Trophoblast cell (in vitro differentiated cells and primary cell): ENCODE measurements around the gene TENM4.

Experiments
- DNase-seq, 2 donors: peaks; one replicate each; pipeline ENCODE4 v3.0.0-alpha.2; 2016
- H2AFZ ChIP-seq: 2 replicates; pipeline ENCODE4 v1.6.1; 2013; ENCODE audit warnings: low read length, moderate library complexity, mild to moderate bottlenecking; ENCODE audit not compliant: insufficient read depth, poor library complexity
- H2AK5ac ChIP-seq: 2 replicates; pipeline ENCODE4 v1.6.1; 2013; ENCODE audit warnings: mild to moderate bottlenecking, low read length
- H2BK120ac ChIP-seq: 2 replicates; pipeline ENCODE4 v1.6.1; 2013; ENCODE audit warnings: low read length, mild to moderate bottlenecking, moderate library complexity; ENCODE audit not compliant: insufficient read depth, poor library complexity
- H2BK12ac ChIP-seq: 2 replicates; pipeline ENCODE4 v1.6.1; 2013; ENCODE audit warnings: mild to moderate bottlenecking, low read length, moderate library complexity
- H2BK5ac ChIP-seq: 2 replicates; pipeline ENCODE4 v1.6.1; 2013; ENCODE audit warnings: low read length, low read depth, moderate library complexity, mild to moderate bottlenecking; ENCODE audit not compliant: poor library complexity
- H3K14ac ChIP-seq: 2 replicates; pipeline ENCODE4 v1.6.1; 2013; ENCODE audit warnings: mild to moderate bottlenecking, low read length
- H3K18ac ChIP-seq: 2 replicates; pipeline ENCODE4 v1.6.1; 2013; ENCODE audit warnings: mild to moderate bottlenecking, low read length
- H3K23ac ChIP-seq: 2 replicates; pipeline ENCODE4 v1.6.1; 2013; ENCODE audit warnings: low read length
- H3K27ac ChIP-seq: 2 replicates; pipeline ENCODE4 v1.5.1; 2013; ENCODE audit warnings: low read depth, mild to moderate bottlenecking, inconsistent platforms, low read length, moderate library complexity
- H3K27me3 ChIP-seq: 2 replicates; pipeline ENCODE4 v1.6.1; 2013; ENCODE audit warnings: inconsistent platforms, mild to moderate bottlenecking, low read length, moderate library complexity; ENCODE audit not compliant: insufficient read depth
- H3K36me3 ChIP-seq, 2 experiments: 1 replicate in 1 of 2; 2 replicates in 1 of 2; pipeline ENCODE4 v1.6.1; 2013; ENCODE audit warnings: low read length in 2 of 2, mild to moderate bottlenecking in 2 of 2, moderate library complexity in 1 of 2; ENCODE audit not compliant: insufficient read depth in 2 of 2, control insufficient read depth in 1 of 2
- H3K4ac ChIP-seq: 2 replicates; pipeline ENCODE4 v1.6.1; 2013; ENCODE audit warnings: low read depth, mild to moderate bottlenecking, low read length, moderate library complexity
- H3K4me1 ChIP-seq, 2 experiments: 1 replicate in 1 of 2; 2 replicates in 1 of 2; pipeline ENCODE4 v1.6.1; 2013; ENCODE audit warnings: low read length in 2 of 2, mild to moderate bottlenecking in 2 of 2, moderate library complexity in 1 of 2; ENCODE audit not compliant: insufficient read depth in 2 of 2, control insufficient read depth in 1 of 2
- H3K4me2 ChIP-seq: 2 replicates; pipeline ENCODE4 v1.6.1; 2013; ENCODE audit warnings: inconsistent platforms, mild to moderate bottlenecking, low read length, moderate library complexity
- H3K4me3 ChIP-seq: 2 replicates; pipeline ENCODE4 v1.5.1; 2013; ENCODE audit warnings: mild to moderate bottlenecking, low read depth, low read length, inconsistent platforms
- H3K79me1 ChIP-seq: one replicate; pipeline ENCODE4 v1.6.1; 2013; ENCODE audit warnings: low read length
- H3K79me2 ChIP-seq: 2 replicates; pipeline ENCODE4 v1.6.1; 2013; ENCODE audit warnings: low read length, mild to moderate bottlenecking; ENCODE audit not compliant: control insufficient read depth, insufficient read depth, poor library complexity
- H3K9ac ChIP-seq: 2 replicates; pipeline ENCODE4 v1.6.1; 2013; ENCODE audit warnings: mild to moderate bottlenecking, low read length
- H3K9me3 ChIP-seq: 2 replicates; pipeline ENCODE4 v1.6.1; 2013; ENCODE audit warnings: low read depth, mild to moderate bottlenecking, control low read depth, inconsistent platforms, low read length; ENCODE audit not compliant: insufficient read depth
- H4K12ac ChIP-seq: 2 replicates; pipeline ENCODE4 v1.6.1; 2013; ENCODE audit warnings: low read depth, mild to moderate bottlenecking, low read length, moderate library complexity
- H4K8ac ChIP-seq: 2 replicates; pipeline ENCODE4 v1.6.1; 2013; ENCODE audit warnings: low read depth, mild to moderate bottlenecking, low read length, moderate library complexity
- H4K91ac ChIP-seq: one replicate; pipeline ENCODE4 v1.6.1; 2013; ENCODE audit warnings: low read depth, mild to moderate bottlenecking, low read length, moderate library complexity
- WGBS: extraction: QIAGEN DNeasy Blood & Tissue Kit; methylation state at CpG from one replicate; pipeline ENCODE4 v1.1.7; 2013; ENCODE audit warnings: missing lambda C conversion rate; ENCODE audit not compliant: insufficient read length, insufficient coverage; ENCODE audit errors: extremely low coverage; 5-methylcytosine and 5-hydroxymethylcytosine counted together

The TENM4 gene

GRCh38 chr11:79050786-79051185, 390.0 kb downstream of the TENM4 start:
- H2AK5ac ChIP-seq: no peak overlapping the region
- H4K12ac ChIP-seq: no peak overlapping the region
- H4K91ac ChIP-seq: no peak overlapping the region
- no peaks in the 10 kb centered on the region for H3K79me1 ChIP-seq
- no peak overlapping the region for H2AFZ ChIP-seq
- H2BK120ac ChIP-seq: no peak overlapping the region
- no peaks in the 10 kb centered on the region for H3K79me2 ChIP-seq
- H3K4me2 ChIP-seq: no peak overlapping the region
- H3K27ac ChIP-seq: no peak overlapping the region
- H3K4me1 ChIP-seq: peaks cover under 1 to 2% of the 10 kb centered on the region in 2 experiments
- no peaks in the 10 kb centered on the region for H3K27me3 ChIP-seq
- H3K4ac ChIP-seq: no peak overlapping the region
- no peak overlapping the region for H3K23ac ChIP-seq
- H3K14ac ChIP-seq: no peak overlapping the region
- WGBS: no CpG with 5 or more reads among the region's 3 CpGs
- peaks cover 3 to 6% of the 10 kb centered on the region in 2 experiments for H3K36me3 ChIP-seq
- no peak overlapping the region for H2BK5ac ChIP-seq
- H2BK12ac ChIP-seq: no peak overlapping the region
- no peak overlapping the region for H4K8ac ChIP-seq
- H3K9ac ChIP-seq: no peak overlapping the region
- H3K9me3 ChIP-seq: no peaks in the 10 kb centered on the region
- H3K18ac ChIP-seq: no peak overlapping the region
- H3K4me3 ChIP-seq: no peak overlapping the region
- DNase-seq: no peak

- no peaks in the 10 kb centered on the region for H3K9me3 ChIP-seq
- H4K8ac ChIP-seq: no peak overlapping the region
- peaks cover 2 to 3% of the 10 kb centered on the region in 2 experiments for H3K4me1 ChIP-seq
- H2AK5ac ChIP-seq: no peak overlapping the region
- no peaks in the 10 kb centered on the region for H3K27me3 ChIP-seq
- H3K27ac ChIP-seq: no peak overlapping the region
- H2BK5ac ChIP-seq: no peak overlapping the region
- no peak overlapping the region for H3K4me3 ChIP-seq
- no peak overlapping the region for H3K4ac ChIP-seq
- H3K18ac ChIP-seq: no peak overlapping the region
- H3K79me2 ChIP-seq: no peaks in the 10 kb centered on the region
- no peak overlapping the region for H4K91ac ChIP-seq
- no peak overlapping the region for H2BK12ac ChIP-seq
- H3K4me2 ChIP-seq: no peak overlapping the region
- H3K23ac ChIP-seq: no peak overlapping the region
- WGBS: no CpG with 5 or more reads among the region's 4 CpGs
- DNase-seq: no peak
- no peak overlapping the region for H2BK120ac ChIP-seq
- H3K36me3 ChIP-seq: peaks cover 3 to 7% of the 10 kb centered on the region in 2 experiments
- H3K9ac ChIP-seq: no peak overlapping the region
- H2AFZ ChIP-seq: no peak overlapping the region
- H3K14ac ChIP-seq: no peak overlapping the region
- H4K12ac ChIP-seq: no peak overlapping the region
- H3K79me1 ChIP-seq: no peaks in the 10 kb centered on the region
Observed at GRCh38 chr11:79049741-79050179, 391.1 kb downstream of the TENM4 start.

GRCh38 chr11:79047980-79048379, 392.9 kb downstream of the TENM4 start:
- Histone ChIP-seq H3K4me3 (no peak overlapping the region), H3K14ac (no peak overlapping the region), H3K9me3 (no peaks in the 10 kb centered on the region), H3K23ac (no peak overlapping the region), H3K18ac (no peak overlapping the region), H3K79me2 (no peaks in the 10 kb centered on the region), H3K4ac (no peak overlapping the region), H3K9ac (no peak overlapping the region), H2BK120ac (no peak overlapping the region), H2BK5ac (no peak overlapping the region), H4K12ac (no peak overlapping the region), H3K27me3 (no peaks in the 10 kb centered on the region), H4K8ac (no peak overlapping the region), H3K79me1 (no peaks in the 10 kb centered on the region), H2AFZ (no peak overlapping the region), H3K27ac (no peak overlapping the region), H2BK12ac (no peak overlapping the region), H3K36me3 (peaks cover 3 to 5% of the 10 kb centered on the region in 2 experiments), H2AK5ac (no peak overlapping the region), H3K4me1 (peaks cover 2 to 3% of the 10 kb centered on the region in 2 experiments), H3K4me2 (no peak overlapping the region), H4K91ac (no peak overlapping the region)
- no CpG with 5 or more reads among the region's 1 CpG for WGBS
- no peak for DNase-seq

- no peak overlapping the region for H3K14ac ChIP-seq
- H2AFZ ChIP-seq: no peak overlapping the region
- H3K79me1 ChIP-seq: no peaks in the 10 kb centered on the region
- no peak overlapping the region for H3K4me2 ChIP-seq
- H4K8ac ChIP-seq: no peak overlapping the region
- H3K27ac ChIP-seq: no peak overlapping the region
- H3K9me3 ChIP-seq: no peaks in the 10 kb centered on the region
- no peak overlapping the region for H3K4me3 ChIP-seq
- DNase-seq: no peak
- no peak overlapping the region for H3K23ac ChIP-seq
- peaks cover 2 to 3% of the 10 kb centered on the region in 2 experiments for H3K4me1 ChIP-seq
- H3K79me2 ChIP-seq: no peaks in the 10 kb centered on the region
- no peak overlapping the region for H3K9ac ChIP-seq
- no peak overlapping the region for H3K4ac ChIP-seq
- no peak overlapping the region for H2BK5ac ChIP-seq
- H2BK120ac ChIP-seq: no peak overlapping the region
- H2AK5ac ChIP-seq: no peak overlapping the region
- H2BK12ac ChIP-seq: no peak overlapping the region
- H3K36me3 ChIP-seq: peaks cover 3% of the 10 kb centered on the region in 2 experiments
- H4K12ac ChIP-seq: no peak overlapping the region
- H3K27me3 ChIP-seq: no peaks in the 10 kb centered on the region
- no peak overlapping the region for H4K91ac ChIP-seq
- no CpG with 5 or more reads among the region's 7 CpGs for WGBS
- H3K18ac ChIP-seq: no peak overlapping the region
Observed at GRCh38 chr11:79047321-79047720, 393.5 kb downstream of the TENM4 start.
